ENCODE data around the gene ZDHHC24.

The ZDHHC24 gene

GRCh38 chr11:66488957-66489356 lies 56.9 kb downstream of the ZDHHC24 start:
- Histone ChIP-seq H3K79me2 (ENCODE audit: low read length) (no peaks in the 10 kb centered on the region), H3K9me2 (replicated peaks; ENCODE audit: insufficient read depth, low read length) (no peaks in the 10 kb centered on the region), H3K4me3 (ENCODE audit: low read length) (no peak overlapping the region), H3K36me3 (replicated peaks; ENCODE audit: insufficient read depth, low read length) (no peaks in the 10 kb centered on the region), H3K4me2 (ENCODE audit: low read depth, low read length) (no peak overlapping the region), H3K27me3 (replicated peaks; ENCODE audit: insufficient read depth, low read length) (no peaks in the 10 kb centered on the region), H3K4me1 (ENCODE audit: low read length) (no peaks in the 10 kb centered on the region), H3K9me3 (replicated peaks; ENCODE audit: insufficient read depth, low read length) (no peaks in the 10 kb centered on the region), H3K9ac (ENCODE audit: low read length) (no peak overlapping the region), H2AFZ (ENCODE audit: low read length) (no peak overlapping the region), H3K27ac (ENCODE audit: low read length) (no peak overlapping the region), H3F3A (ENCODE audit: insufficient read depth, low read length) (no peaks in the 10 kb centered on the region), H4K20me1 (ENCODE audit: insufficient read depth, low read length) (no peaks in the 10 kb centered on the region)
- DNase-seq, result no peak
- no peak for TF ChIP-seq EZH2phosphoT487 (IDR thresholded peaks at IDR 0.05; ENCODE audit: low read length)
- no peak for TF ChIP-seq CTCF (IDR thresholded peaks at IDR 0.05; ENCODE audit: low read length)
- TF ChIP-seq EZH2 (optimal IDR thresholded peaks at IDR 0.05; ENCODE audit: low read depth, low read length), result no peak

- Histone ChIP-seq H3K27ac (ENCODE audit: low read length) (no peak overlapping the region), H3K9ac (ENCODE audit: low read length) (no peak overlapping the region), H3K4me2 (ENCODE audit: low read depth, low read length) (no peak overlapping the region), H3K27me3 (replicated peaks; ENCODE audit: insufficient read depth, low read length) (no peaks in the 10 kb centered on the region), H3K9me3 (replicated peaks; ENCODE audit: insufficient read depth, low read length) (no peaks in the 10 kb centered on the region), H3K4me1 (ENCODE audit: low read length) (no peaks in the 10 kb centered on the region), H3F3A (ENCODE audit: insufficient read depth, low read length) (no peaks in the 10 kb centered on the region), H3K36me3 (replicated peaks; ENCODE audit: insufficient read depth, low read length) (no peaks in the 10 kb centered on the region), H3K4me3 (ENCODE audit: low read length) (no peak overlapping the region), H4K20me1 (ENCODE audit: insufficient read depth, low read length) (no peaks in the 10 kb centered on the region), H3K9me2 (replicated peaks; ENCODE audit: insufficient read depth, low read length) (no peaks in the 10 kb centered on the region), H2AFZ (ENCODE audit: low read length) (no peak overlapping the region), H3K79me2 (ENCODE audit: low read length) (peaks cover 16% of the 10 kb centered on the region)
- TF ChIP-seq CTCF (IDR thresholded peaks at IDR 0.05; ENCODE audit: low read length), result no peak
- no peak for TF ChIP-seq EZH2 (optimal IDR thresholded peaks at IDR 0.05; ENCODE audit: low read depth, low read length)
- TF ChIP-seq EZH2phosphoT487 (IDR thresholded peaks at IDR 0.05; ENCODE audit: low read length), result no peak
- DNase-seq, result no peak
These were observed 61.0 kb downstream of the ZDHHC24 start for GRCh38 chr11:66484806-66485380.

- peak; percentile 99 for DNase-seq
- no peaks in the 10 kb centered on the region for H3K4me1 ChIP-seq (ENCODE audit: low read length)
These were observed 65.5 kb downstream of the ZDHHC24 start, which contains the start of gene DPP3 for GRCh38 chr11:66480117-66480938. Gene DPP3 (plus strand): TSS chr11:66480434. CDS start chr11:66482201, 1,767 bp downstream.

More at GRCh38 chr11:66480117-66480938, 65.5 kb downstream of the ZDHHC24 start, which contains the start of gene DPP3:
- H3K9me3 ChIP-seq (replicated peaks; ENCODE audit: insufficient read depth, low read length), result no peaks in the 10 kb centered on the region
- TF ChIP-seq EZH2 (optimal IDR thresholded peaks at IDR 0.05; ENCODE audit: low read depth, low read length) (no peak), CTCF (IDR thresholded peaks at IDR 0.05; ENCODE audit: low read length) (no peak), EZH2phosphoT487 (IDR thresholded peaks at IDR 0.05; ENCODE audit: low read length) (no peak)
- peak within 1 kb of the TSS; percentile 99 for H3K9ac ChIP-seq (ENCODE audit: low read length)
- peak within 1 kb of the TSS; percentile 69 for H3K27ac ChIP-seq (ENCODE audit: low read length)
- peaks cover 30% of the 10 kb centered on the region for H3K79me2 ChIP-seq (ENCODE audit: low read length)
- H4K20me1 ChIP-seq (ENCODE audit: insufficient read depth, low read length), result 0 out of 2 replicates have a peak, but pooled peaks cover 3% of the 10 kb centered on the region
- H3K36me3 ChIP-seq (replicated peaks; ENCODE audit: insufficient read depth, low read length), result no peaks in the 10 kb centered on the region
- H3K9me2 ChIP-seq (replicated peaks; ENCODE audit: insufficient read depth, low read length), result no peaks in the 10 kb centered on the region
- H3F3A ChIP-seq (ENCODE audit: insufficient read depth, low read length), result no peaks in the 10 kb centered on the region
- H3K27me3 ChIP-seq (replicated peaks; ENCODE audit: insufficient read depth, low read length), result no peaks in the 10 kb centered on the region
- peak within 1 kb of the TSS; percentile 86 for H3K4me2 ChIP-seq (ENCODE audit: low read depth, low read length)
- peak within 1 kb of the TSS; percentile 81 for H2AFZ ChIP-seq (ENCODE audit: low read length)
- H3K4me3 ChIP-seq (ENCODE audit: low read length), result peak within 1 kb of the TSS; percentile 99
